PC-9 (cell line): ENCODE measurements around the gene SPON2. TPM values are rescaled to one million over a fixed set of nuclear protein-coding genes. Genes with fewer than 3 reads are reported as not detected.

Source experiments
- BruUV-seq: library from RNA; stranded (reverse); fragments of 400-500 nt; replicated peaks from 2 replicates; lab custom pipeline; 2021; lab: Mats Ljungman, UMichigan
- CTCF ChIA-PET: fragments of 300-600 bp; sonication (Branson Sonifier 250); formaldehyde crosslinking; loops from one replicate; lab custom pipeline; 2022; ENCODE audit warnings: antibody characterized with exemption; lab: Charles Lee
- POLR2A ChIA-PET: fragments of 300-600 bp; sonication (Branson Sonifier 250); formaldehyde crosslinking; loops from one replicate; lab custom pipeline; 2022; ENCODE audit warnings: antibody characterized with exemption; ENCODE audit not compliant: unreplicated experiment; lab: Charles Lee
- DNase-seq, 2 experiments: peaks; one replicate each; pipeline versions ENCODE4 v3.0.0 to v3.0.0-alpha.2; 2015 to 2022; ENCODE audit warnings: mixed read lengths in 1 of 2
- H2AFZ ChIP-seq: fragments of 200-600 bp; sonication (generic); 2 replicates; pipeline ENCODE4 v1.8.1; 2017; ENCODE audit warnings: antibody characterized with exemption
- H3F3A ChIP-seq: fragments of 200-600 bp; sonication (generic); 2 replicates; pipeline ENCODE4 v1.8.1; 2017; ENCODE audit warnings: antibody characterized with exemption, mild to moderate bottlenecking, low read depth; ENCODE audit not compliant: insufficient read depth
- H3K27ac ChIP-seq: fragments of 200-600 bp; sonication (generic); 2 replicates; pipeline ENCODE4 v1.6.1; 2016; ENCODE audit warnings: mixed run types
- H3K27me3 ChIP-seq: fragments of 200-600 bp; sonication (generic); 2 replicates; pipeline ENCODE4 v1.6.1; 2016; ENCODE audit warnings: low read depth, mixed run types; ENCODE audit not compliant: insufficient read depth
- H3K36me3 ChIP-seq: fragments of 200-600 bp; sonication (generic); 2 replicates; pipeline ENCODE4 v1.6.1; 2016; ENCODE audit warnings: low read depth, mixed run types
- H3K4me1 ChIP-seq: fragments of 200-600 bp; sonication (generic); replicated peaks from 2 replicates; pipeline ENCODE4 v1.6.1; 2016; ENCODE audit warnings: mixed run types; ENCODE audit not compliant: insufficient read depth
- H3K4me2 ChIP-seq: fragments of 200-600 bp; sonication (generic); 2 replicates; pipeline ENCODE4 v1.6.1; 2017; ENCODE audit warnings: mixed run types
- H3K4me3 ChIP-seq: fragments of 200-600 bp; sonication (generic); 2 replicates; pipeline ENCODE4 v1.6.1; 2016; ENCODE audit warnings: mixed run types
- H3K79me2 ChIP-seq: fragments of 200-600 bp; sonication (generic); 2 replicates; pipeline ENCODE4 v1.6.1; 2017; ENCODE audit warnings: low read depth, mixed run types
- H3K9me2 ChIP-seq: fragments of 200-600 bp; sonication (generic); 2 replicates; pipeline ENCODE4 v1.8.1; 2017; ENCODE audit warnings: mild to moderate bottlenecking; ENCODE audit not compliant: insufficient read depth
- H3K9me3 ChIP-seq: fragments of 200-600 bp; sonication (generic); 2 replicates; pipeline ENCODE4 v1.8.1; 2016; ENCODE audit warnings: low read depth; ENCODE audit not compliant: insufficient read depth
- H4K20me1 ChIP-seq: fragments of 200-600 bp; sonication (generic); 2 replicates; pipeline ENCODE4 v1.8.1; 2017; ENCODE audit not compliant: insufficient read depth
- CTCF ChIP-seq: fragments of 200-600 bp; sonication (generic); conservative IDR thresholded peaks from 2 replicates; pipeline ENCODE4 v1.6.1; 2017; ENCODE audit warnings: mixed run types, antibody characterized with exemption, mild to moderate bottlenecking, moderate library complexity
- EZH2 ChIP-seq: fragments of 200-600 bp; sonication (generic); IDR thresholded peaks from 2 replicates; pipeline ENCODE4 v1.8.0; 2017; ENCODE audit warnings: antibody characterized with exemption, low read depth
- intact Hi-C: fragments of 100-400 bp; cut with micrococcal nuclease; formaldehyde crosslinking; loops from one replicate; pipeline ENCODE4 v1.10.0; 2022; ENCODE audit not compliant: unreplicated experiment
- total RNA-seq: library from RNA; stranded (reverse); gene quantifications from 2 replicates; pipeline ENCODE4 v1.2.3, GENCODE V29; 2021

SPON2 gene
- total RNA-seq, 1 experiment from 2014 or later, result 2.0 TPM

- no peak for DNase-seq
- H3K27ac ChIP-seq, result no peak overlapping the region
- no peaks in the 10 kb centered on the region; the same call in 1 of the 2 replicates for H3K36me3 ChIP-seq
- peaks cover 9% of the 10 kb centered on the region for H4K20me1 ChIP-seq
- no peaks in the 10 kb centered on the region for H3K27me3 ChIP-seq
- H3F3A ChIP-seq, result no peaks in the 10 kb centered on the region; the same call in 1 of the 2 replicates
- H3K4me2 ChIP-seq, result no peak overlapping the region
- H3K79me2 ChIP-seq, result no peaks in the 10 kb centered on the region
- POLR2A ChIA-PET, result no interaction called here
- H3K9me3 ChIP-seq, result no peaks in the 10 kb centered on the region
- H2AFZ ChIP-seq, result no peak overlapping the region
- CTCF ChIA-PET, result no interaction called here
- intact Hi-C loops, result no loop called here
- TF ChIP-seq CTCF (no peak), EZH2 (no peak)
- no peaks in the 10 kb centered on the region for H3K9me2 ChIP-seq
- no peaks in the 10 kb centered on the region for H3K4me1 ChIP-seq
- BruUV-seq, result no TSS peak
- no peak overlapping the region for H3K4me3 ChIP-seq
Observed at GRCh38 chr4:1216869-1217294, 44.5 kb upstream of the SPON2 start.

GRCh38 chr4:1216076-1216614, 43.8 kb upstream of the SPON2 start:
- Histone ChIP-seq H4K20me1 (peaks cover 9% of the 10 kb centered on the region), H3K4me2 (no peak overlapping the region), H3K4me3 (no peak overlapping the region), H3K36me3 (no peaks in the 10 kb centered on the region; the same call in 1 of the 2 replicates), H3K27me3 (no peaks in the 10 kb centered on the region), H2AFZ (no peak overlapping the region), H3F3A (no peaks in the 10 kb centered on the region; the same call in 1 of the 2 replicates), H3K27ac (no peak overlapping the region), H3K4me1 (no peaks in the 10 kb centered on the region), H3K79me2 (no peaks in the 10 kb centered on the region), H3K9me3 (no peaks in the 10 kb centered on the region), H3K9me2 (no peaks in the 10 kb centered on the region)
- TF ChIP-seq CTCF (no peak), EZH2 (no peak)
- no TSS peak for BruUV-seq
- ChIA-PET CTCF (no interaction called here), POLR2A (no interaction called here)
- no peak for DNase-seq
- intact Hi-C loops, result no loop called here

- Histone ChIP-seq H3F3A (no peaks in the 10 kb centered on the region), H3K4me3 (no peak overlapping the region), H3K36me3 (no peaks in the 10 kb centered on the region; the same call in 1 of the 2 replicates), H3K9me2 (no peaks in the 10 kb centered on the region), H3K4me2 (no peak overlapping the region), H3K4me1 (no peaks in the 10 kb centered on the region), H2AFZ (no peak overlapping the region), H3K9me3 (no peaks in the 10 kb centered on the region), H3K79me2 (no peaks in the 10 kb centered on the region), H3K27me3 (no peaks in the 10 kb centered on the region), H4K20me1 (peaks cover 7% of the 10 kb centered on the region), H3K27ac (no peak overlapping the region)
- no TSS peak for BruUV-seq
- ChIA-PET CTCF (no interaction called here), POLR2A (no interaction called here)
- no peak for TF ChIP-seq EZH2
- no peak for TF ChIP-seq CTCF
- no peak for DNase-seq
- intact Hi-C loops, result no loop called here
Observed at GRCh38 chr4:1215141-1216075, 43.0 kb upstream of the SPON2 start.
